Endodermal cell (in vitro differentiated cells): ENCODE results near the gene CNDP2. TPM values are rescaled to one million over a fixed set of nuclear protein-coding genes. Genes with fewer than 3 reads are reported as not detected.

Experiments used
- DNase-seq: peaks from one replicate; pipeline ENCODE4 v3.0.0-alpha.2; 2017
- H3K27ac ChIP-seq: 2 replicates; pipeline ENCODE4 v1.5.1; 2013; ENCODE audit warnings: mild to moderate bottlenecking, low read depth, low read length, moderate library complexity
- H3K27me3 ChIP-seq: 2 replicates; pipeline ENCODE4 v1.6.1; 2013; ENCODE audit warnings: mild to moderate bottlenecking, low read length, moderate library complexity; ENCODE audit not compliant: insufficient read depth, control insufficient read depth, poor library complexity, severe bottlenecking
- H3K36me3 ChIP-seq: 2 replicates; pipeline ENCODE4 v1.7.0; 2013; ENCODE audit warnings: mild to moderate bottlenecking, low read length, moderate library complexity; ENCODE audit not compliant: control insufficient read depth, insufficient read depth
- H3K4me1 ChIP-seq: one replicate; pipeline ENCODE4 v1.7.0; 2013; ENCODE audit warnings: low read length; ENCODE audit not compliant: control insufficient read depth, insufficient read depth
- H3K4me3 ChIP-seq: 2 replicates; pipeline ENCODE4 v1.5.1; 2013; ENCODE audit warnings: mild to moderate bottlenecking, low read length, moderate library complexity
- H3K9ac ChIP-seq: 2 replicates; pipeline ENCODE4 v1.6.1; 2013; ENCODE audit warnings: mild to moderate bottlenecking, low read length, moderate library complexity; ENCODE audit not compliant: poor library complexity, severe bottlenecking; ENCODE audit errors: extremely low read depth
- H3K9me3 ChIP-seq: 2 replicates; pipeline ENCODE4 v1.6.1; 2013; ENCODE audit warnings: mild to moderate bottlenecking, low read length, moderate library complexity; ENCODE audit not compliant: control insufficient read depth
- H3K27ac Mint-ChIP-seq: 2 replicates; pipeline ENCODE4 v1.8.0; 2020; ENCODE audit warnings: mixed read lengths
- H3K27me3 Mint-ChIP-seq: 2 replicates; pipeline ENCODE4 v1.8.0; 2021; ENCODE audit warnings: mild to moderate bottlenecking, mixed read lengths; ENCODE audit not compliant: insufficient read depth
- H3K36me3 Mint-ChIP-seq: 2 replicates; pipeline ENCODE4 v1.8.0; 2020; ENCODE audit warnings: low read depth, mixed read lengths
- H3K4me1 Mint-ChIP-seq: 2 replicates; pipeline ENCODE4 v1.8.0; 2020; ENCODE audit warnings: mixed read lengths
- H3K4me3 Mint-ChIP-seq: 2 replicates; pipeline ENCODE4 v1.8.0; 2020; ENCODE audit warnings: mild to moderate bottlenecking, moderate library complexity, mixed read lengths
- H3K9me3 Mint-ChIP-seq: 2 replicates; pipeline ENCODE4 v1.8.0; 2020; ENCODE audit warnings: mild to moderate bottlenecking, mixed read lengths
- WGBS, 2 experiments: methylation state at CpG; one replicate each; pipeline versions ENCODE4 v1.1.5 to v1.1.7; 2013; ENCODE audit warnings: missing lambda C conversion rate in 2 of 2, mixed read lengths in 1 of 2; ENCODE audit not compliant: insufficient coverage in 1 of 2, insufficient read length in 1 of 2; 5-methylcytosine and 5-hydroxymethylcytosine counted together
- total RNA-seq, 2 donors: library from RNA; stranded (reverse); fragmentation: NEBNext Ultra II Directional in 1 of 2; extraction: Animal tissue kit (Norgen Biotek cat#: 25700) in 1 of 2; gene quantifications; 2 replicates in 1 of 2; 3 replicates in 1 of 2; pipeline ENCODE4 v1.2.1, GENCODE V29; 2021
- TF ChIP-seq, protein P1 (sequence below): fragments of 200-600 bp; sonication (generic); conservative IDR thresholded peaks from 2 replicates; pipeline ENCODE4 v1.5.0; 2021; ENCODE audit warnings: antibody characterized with exemption, mild to moderate bottlenecking

Gene CNDP2
- total RNA-seq, 2 donors from 2014 or later = 385 to 416 TPM

DNA sequence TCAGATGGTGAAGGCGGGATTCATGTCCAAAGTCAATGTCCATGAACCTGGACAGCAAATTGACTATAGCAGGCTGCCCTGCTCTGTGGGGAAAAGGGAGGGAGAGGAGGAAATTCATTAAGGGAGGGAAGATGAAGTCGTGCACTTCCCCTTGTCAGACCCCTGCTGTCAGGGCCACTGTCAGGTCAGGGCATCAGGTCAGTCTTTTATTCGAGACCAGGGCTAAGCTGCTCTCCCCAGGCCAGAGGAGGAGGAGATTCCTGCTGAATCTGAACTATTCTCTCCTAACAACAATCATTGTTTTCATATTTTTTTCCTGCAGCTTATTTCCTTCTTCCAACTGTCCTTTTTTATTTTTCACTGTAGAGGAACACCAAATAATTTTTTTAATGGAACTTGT is 55.3 kb downstream of the CNDP2 start:
- Mint-ChIP-seq H3K27me3 (peaks cover 35% of the 10 kb centered on the region), H3K9me3 (peaks cover 54% of the 10 kb centered on the region), H3K27ac (no peak overlapping the region), H3K4me1 (no peaks in the 10 kb centered on the region), H3K4me3 (no peak overlapping the region), H3K36me3 (peaks cover 4% of the 10 kb centered on the region)
- H3K9ac ChIP-seq = no peak overlapping the region
- H3K36me3 ChIP-seq = no peaks in the 10 kb centered on the region
- H3K27ac ChIP-seq = no peak overlapping the region
- no peak for DNase-seq
- 43 to 46% methylated on average over 3 of the region's 3 CpGs for WGBS, 2 experiments
- peak overlapping the region; percentile 40 for H3K4me3 ChIP-seq
- H3K9me3 ChIP-seq = peaks cover 49% of the 10 kb centered on the region
- H3K27me3 ChIP-seq = peaks cover 6% of the 10 kb centered on the region
- H3K4me1 ChIP-seq = no peaks in the 10 kb centered on the region
- TF ChIP-seq, protein P1, sequence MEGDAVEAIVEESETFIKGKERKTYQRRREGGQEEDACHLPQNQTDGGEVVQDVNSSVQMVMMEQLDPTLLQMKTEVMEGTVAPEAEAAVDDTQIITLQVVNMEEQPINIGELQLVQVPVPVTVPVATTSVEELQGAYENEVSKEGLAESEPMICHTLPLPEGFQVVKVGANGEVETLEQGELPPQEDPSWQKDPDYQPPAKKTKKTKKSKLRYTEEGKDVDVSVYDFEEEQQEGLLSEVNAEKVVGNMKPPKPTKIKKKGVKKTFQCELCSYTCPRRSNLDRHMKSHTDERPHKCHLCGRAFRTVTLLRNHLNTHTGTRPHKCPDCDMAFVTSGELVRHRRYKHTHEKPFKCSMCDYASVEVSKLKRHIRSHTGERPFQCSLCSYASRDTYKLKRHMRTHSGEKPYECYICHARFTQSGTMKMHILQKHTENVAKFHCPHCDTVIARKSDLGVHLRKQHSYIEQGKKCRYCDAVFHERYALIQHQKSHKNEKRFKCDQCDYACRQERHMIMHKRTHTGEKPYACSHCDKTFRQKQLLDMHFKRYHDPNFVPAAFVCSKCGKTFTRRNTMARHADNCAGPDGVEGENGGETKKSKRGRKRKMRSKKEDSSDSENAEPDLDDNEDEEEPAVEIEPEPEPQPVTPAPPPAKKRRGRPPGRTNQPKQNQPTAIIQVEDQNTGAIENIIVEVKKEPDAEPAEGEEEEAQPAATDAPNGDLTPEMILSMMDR = no peak

DNA sequence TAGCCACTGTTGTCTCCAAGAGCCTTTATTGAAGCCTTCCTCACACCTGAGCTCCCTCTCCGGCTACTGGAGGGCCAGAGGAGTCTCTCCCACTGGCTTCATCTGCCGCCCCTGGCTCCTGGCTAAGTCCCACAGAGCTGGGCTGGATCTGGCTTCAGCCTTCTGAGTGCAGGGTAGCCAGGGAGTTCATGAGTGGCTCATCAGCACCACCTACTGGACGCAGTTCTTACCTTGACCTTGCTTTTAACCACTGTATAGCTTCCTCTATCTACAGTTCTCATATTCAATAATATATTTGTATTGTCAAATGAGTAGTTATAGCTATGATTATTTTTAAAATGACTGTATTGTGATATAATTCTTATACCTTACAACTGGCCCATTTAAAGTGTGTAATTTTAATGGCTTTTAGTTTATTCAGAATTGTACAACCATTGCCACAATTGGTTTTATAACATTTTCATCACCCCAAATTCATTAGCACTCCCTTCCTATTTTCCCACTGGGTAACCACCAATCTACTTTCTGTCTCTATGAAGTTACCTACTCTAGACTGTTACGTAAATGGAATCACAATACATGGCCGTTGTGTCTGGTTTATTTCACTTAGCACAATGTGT is 55.9 kb downstream of the CNDP2 start:
- no peak overlapping the region for H3K4me3 Mint-ChIP-seq

DNA sequence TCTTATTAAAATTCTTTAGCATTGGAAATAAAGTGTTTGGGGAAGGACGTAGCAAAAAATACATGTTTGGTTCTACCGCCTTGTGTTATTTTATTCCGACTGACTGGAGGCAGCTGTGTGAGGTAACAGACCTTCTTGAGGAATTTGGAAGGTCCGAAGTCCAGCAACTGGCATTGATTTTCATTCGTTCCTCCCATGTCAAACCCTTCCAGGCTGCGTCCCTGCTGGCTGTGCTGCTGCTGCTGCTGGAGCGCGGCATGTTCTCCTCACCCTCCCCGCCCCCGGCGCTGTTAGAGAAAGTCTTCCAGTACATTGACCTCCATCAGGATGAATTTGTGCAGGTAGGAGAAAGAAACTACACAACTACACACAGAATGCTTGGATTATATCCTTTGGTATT is 60.0 kb downstream of the CNDP2 start:
- no peak overlapping the region for H3K4me3 Mint-ChIP-seq
- Histone ChIP-seq H3K9me3 (peaks cover 5% of the 10 kb centered on the region), H3K9ac (no peak overlapping the region), H3K36me3 (no peaks in the 10 kb centered on the region), H3K27ac (no peak overlapping the region), H3K4me1 (no peaks in the 10 kb centered on the region), H3K27me3 (peaks cover 6% of the 10 kb centered on the region), H3K4me3 (no peak overlapping the region)
- H3K27ac Mint-ChIP-seq = no peak overlapping the region
- WGBS, 2 experiments = 93 to 100% methylated on average over 5 to 11 of the region's 11 CpGs
- TF ChIP-seq, protein P1 = no peak
- DNase-seq = no peak
- H3K4me1 Mint-ChIP-seq = peaks cover under 1% of the 10 kb centered on the region
- H3K36me3 Mint-ChIP-seq = no peaks in the 10 kb centered on the region
- H3K27me3 Mint-ChIP-seq = peaks cover 36% of the 10 kb centered on the region
- peaks cover 8% of the 10 kb centered on the region for H3K9me3 Mint-ChIP-seq

More for the DNA sequence above, 55.9 kb downstream of the CNDP2 start:
- TF ChIP-seq, protein P1 = peak; percentile 92
- peaks cover 6% of the 10 kb centered on the region for H3K27me3 ChIP-seq
- H3K4me3 ChIP-seq = no peak overlapping the region
- peak; percentile 93 for DNase-seq
- peaks cover 44% of the 10 kb centered on the region for H3K9me3 ChIP-seq
- Mint-ChIP-seq H3K36me3 (peaks cover 4% of the 10 kb centered on the region), H3K9me3 (peaks cover 49% of the 10 kb centered on the region), H3K27me3 (peaks cover 32% of the 10 kb centered on the region), H3K4me1 (no peaks in the 10 kb centered on the region), H3K27ac (no peak overlapping the region)
- WGBS, 2 experiments = 44 to 56% methylated on average over 3 to 5 of the region's 5 CpGs
- no peak overlapping the region for H3K27ac ChIP-seq
- H3K4me1 ChIP-seq = no peaks in the 10 kb centered on the region
- H3K9ac ChIP-seq = no peak overlapping the region
- H3K36me3 ChIP-seq = no peaks in the 10 kb centered on the region
